GM18517 (cell line): ENCODE data around the gene OR4A47.
"Not testable (repeated sequence)": the region's sequence is repeated elsewhere in the genome, so short reads cannot be mapped to it uniquely, and the experiment has no call there.

ENCODE experiments used
- ATAC-seq: cut with Tn5 transposase; IDR thresholded peaks from one replicate; pipeline ENCODE4 v1.9.1; 2021; ENCODE audit warnings: mild to moderate bottlenecking, moderate library complexity; ENCODE audit not compliant: unreplicated experiment

OR4A47 gene

GRCh38 chr11:48488493-48488892 lies at the start of gene OR4A47:
OR4A47 (plus strand) TSS chr11:48488793; CDS start chr11:48488793, 0 bp downstream.
- ATAC-seq: not testable (repeated sequence)

GRCh38 chr11:48455909-48456308 lies 32.7 kb upstream of the OR4A47 start:
- ATAC-seq: not testable (repeated sequence)

GRCh38 chr11:48473966-48474365 lies 14.6 kb upstream of the OR4A47 start:
- ATAC-seq: not testable (repeated sequence)

GRCh38 chr11:48474703-48475102 lies 13.9 kb upstream of the OR4A47 start:
- not testable (repeated sequence) for ATAC-seq

- not testable (repeated sequence) for ATAC-seq
These were observed 17.6 kb downstream of the OR4A47 start for GRCh38 chr11:48506169-48506568.

GRCh38 chr11:48538991-48539390 lies 50.4 kb downstream of the OR4A47 start:
- ATAC-seq: no peak
